Right lobe of liver (tissue), 6 donors: Measurements from ENCODE around the gene HOXA11. TPM values are rescaled to one million over a fixed set of nuclear protein-coding genes. Genes with fewer than 3 reads are reported as not detected.

ENCODE experiments used
- ATAC-seq, 4 donors: fragments of 200-7000 bp; cut with Tn5 transposase; one replicate each; pipeline ENCODE4 v1.9.1; 2020; ENCODE audit warnings: mild to moderate bottlenecking in 4 of 4, moderate library complexity in 4 of 4
- DNase-seq, 3 donors: peaks; one replicate each; pipeline ENCODE4 v3.0.0-alpha.2; 2020
- H3K27ac ChIP-seq, 3 donors: fragments of 200-600 bp; one replicate each; pipeline ENCODE4 v1.8.0; 2022
- H3K27me3 ChIP-seq, 2 donors: fragments of 200-600 bp; one replicate each; pipeline ENCODE4 v1.8.0; 2022
- H3K36me3 ChIP-seq, 4 donors: fragments of 200-600 bp; sonication (generic) in 1 of 4; one replicate each; pipeline versions ENCODE4 v1.5.1 to v1.8.0; 2017 to 2022; ENCODE audit warnings: control low read depth in 1 of 4
- H3K4me1 ChIP-seq, 4 donors: fragments of 200-600 bp; sonication (generic) in 1 of 4; one replicate each; pipeline versions ENCODE4 v1.5.1 to v1.8.0; 2017 to 2022; ENCODE audit warnings: control low read depth in 1 of 4
- H3K4me3 ChIP-seq, 3 donors: fragments of 200-600 bp; one replicate each; pipeline ENCODE4 v1.8.0; 2022
- H3K9me3 ChIP-seq, 4 donors: fragments of 200-600 bp; sonication (generic) in 1 of 4; one replicate each; pipeline versions ENCODE4 v1.5.1 to v1.8.0; 2017 to 2022; ENCODE audit warnings: control low read depth in 1 of 4
- CTCF ChIP-seq, 4 donors: fragments of 200-600 bp in 3 of 4; fragments of 450-650 bp in 1 of 4; IDR thresholded peaks; one replicate each; pipeline versions ENCODE4 v1.5.1 to v1.8.0; 2016 to 2022; ENCODE audit warnings: antibody characterized with exemption in 4 of 4, mild to moderate bottlenecking in 2 of 4
- POLR2A ChIP-seq: fragments of 450-650 bp; IDR thresholded peaks from one replicate; pipeline ENCODE4 v1.6.1; 2017; ENCODE audit warnings: antibody characterized with exemption, mild to moderate bottlenecking
- WGBS: methylation state at CpG from one replicate; pipeline ENCODE4 v1.1.6; 2018; ENCODE audit warnings: low coverage, low lambda C conversion rate; ENCODE audit not compliant: insufficient coverage; ENCODE audit errors: missing lambda C conversion rate; 5-methylcytosine and 5-hydroxymethylcytosine counted together
- intact Hi-C, 2 donors: fragments of 100-400 bp; cut with DNase I; formaldehyde crosslinking; loops; one replicate each; pipeline versions ENCODE4 v1.11.2 to v1.14.1; 2022
- total RNA-seq, 6 experiments: library from RNA; depleted of rRNA in 2 of 6; stranded (reverse); fragments of >200 nt in 2 of 6; fragmentation: NEBNext Ultra II Directional in 3 of 6; extraction: Animal tissue kit (Norgen Biotek cat#: 25700) in 3 of 6; gene quantifications; one replicate each; pipeline versions ENCODE4 v1.1.0 to v1.2.4, GENCODE V29; 2016 to 2023
- donor health status: DM: no; HTN: yes; CAD: no.
- donor health status: DM: no; HTN: no; CAD: no.
- donor health status: DM: no; HTN: no; CAD: no.
- donor health status: DM: no; HTN: yes; CAD: no.
- donor health status: DM: no; HTN: yes; CAD: no.

The HOXA11 gene
- total RNA-seq, 6 experiments from 2014 or later = not detected

- no peaks in the 10 kb centered on the region for H3K36me3 ChIP-seq
- no peak for ATAC-seq
- peaks cover 5 to 64% of the 10 kb centered on the region in 2 donors for H3K27me3 ChIP-seq
- DNase-seq = peak in 1 of 3 donors; percentile 53
- no peak for TF ChIP-seq POLR2A
- intact Hi-C loops = no loop called here
- H3K27ac ChIP-seq = no peak overlapping the region
- no peak overlapping the region for H3K4me3 ChIP-seq
- H3K4me1 ChIP-seq = no peaks in the 10 kb centered on the region
- no peaks in the 10 kb centered on the region for H3K9me3 ChIP-seq
- WGBS = 28% methylated on average over 21 of the region's 53 CpGs
Measured at GRCh38 chr7:27139334-27140125, 45.5 kb downstream of the HOXA11 start.

- H3K9me3 ChIP-seq = no peaks in the 10 kb centered on the region
- H3K4me3 ChIP-seq = no peak overlapping the region
- no peak for ATAC-seq
- no peaks in the 10 kb centered on the region for H3K4me1 ChIP-seq
- no peak overlapping the region for H3K27ac ChIP-seq
- no peak for DNase-seq
- 36% methylated on average over 11 of the region's 11 CpGs for WGBS
- no peaks in the 10 kb centered on the region for H3K36me3 ChIP-seq
- TF ChIP-seq CTCF (IDR thresholded peaks at IDR 0.05) (no peak), POLR2A (no peak)
- H3K27me3 ChIP-seq = peaks cover 5 to 58% of the 10 kb centered on the region in 2 donors
- intact Hi-C loops = no loop called here
Measured at GRCh38 chr7:27138985-27139333, 46.1 kb downstream of the HOXA11 start.

- H3K4me1 ChIP-seq = no peaks in the 10 kb centered on the region
- no peak overlapping the region for H3K4me3 ChIP-seq
- TF ChIP-seq POLR2A (no peak), CTCF (IDR thresholded peaks at IDR 0.05) (no peak)
- no peak for ATAC-seq
- peaks cover 5 to 54% of the 10 kb centered on the region in 2 donors for H3K27me3 ChIP-seq
- no peak overlapping the region for H3K27ac ChIP-seq
- intact Hi-C loops = no loop called here
- H3K36me3 ChIP-seq = no peaks in the 10 kb centered on the region
- no peak for DNase-seq
- WGBS = 62% methylated on average over 1 of the region's 1 CpG
- no peaks in the 10 kb centered on the region for H3K9me3 ChIP-seq
Measured at GRCh38 chr7:27138472-27138871, 46.6 kb downstream of the HOXA11 start.

DNA sequence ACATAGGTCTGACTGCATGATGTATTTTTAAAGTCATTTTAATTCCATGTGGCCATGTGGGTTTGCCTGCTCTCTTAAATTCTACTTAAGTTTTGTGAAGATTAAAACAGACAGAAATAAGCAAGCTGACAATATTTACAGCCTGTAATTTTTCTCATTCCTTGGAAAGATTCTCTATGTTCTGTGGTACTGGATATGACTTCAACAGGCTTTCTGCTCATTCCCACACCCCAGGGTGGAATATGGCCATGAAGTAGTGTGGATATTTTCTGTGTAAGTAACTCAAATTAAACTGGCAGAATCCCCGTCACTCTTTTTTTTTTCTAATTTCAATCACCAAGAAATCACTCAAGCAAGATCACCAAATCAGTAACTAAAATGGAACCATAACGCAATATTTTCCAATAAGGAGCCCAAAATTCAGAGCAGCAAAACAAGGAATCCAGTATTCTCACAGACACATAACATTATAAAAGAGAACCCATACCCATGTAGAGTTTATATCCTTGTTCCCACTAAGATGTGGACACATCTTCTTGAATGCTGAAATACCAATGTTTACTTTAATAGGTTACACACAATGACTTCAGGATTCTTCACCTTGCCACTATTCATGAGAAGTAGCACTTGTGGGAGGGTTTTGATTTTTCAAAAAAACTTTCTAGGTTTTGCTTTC lies 47.3 kb downstream of the HOXA11 start:
- H3K27ac ChIP-seq = no peak overlapping the region
- H3K9me3 ChIP-seq = no peaks in the 10 kb centered on the region
- H3K27me3 ChIP-seq = peaks cover 5 to 47% of the 10 kb centered on the region in 2 donors
- ATAC-seq (no peak), DNase-seq (no peak)
- 59% methylated on average over 2 of the region's 2 CpGs for WGBS
- H3K36me3 ChIP-seq = no peaks in the 10 kb centered on the region
- intact Hi-C loops = no loop called here
- H3K4me1 ChIP-seq = no peaks in the 10 kb centered on the region
- no peak overlapping the region for H3K4me3 ChIP-seq
- no peak for TF ChIP-seq CTCF (IDR thresholded peaks at IDR 0.05)

DNA sequence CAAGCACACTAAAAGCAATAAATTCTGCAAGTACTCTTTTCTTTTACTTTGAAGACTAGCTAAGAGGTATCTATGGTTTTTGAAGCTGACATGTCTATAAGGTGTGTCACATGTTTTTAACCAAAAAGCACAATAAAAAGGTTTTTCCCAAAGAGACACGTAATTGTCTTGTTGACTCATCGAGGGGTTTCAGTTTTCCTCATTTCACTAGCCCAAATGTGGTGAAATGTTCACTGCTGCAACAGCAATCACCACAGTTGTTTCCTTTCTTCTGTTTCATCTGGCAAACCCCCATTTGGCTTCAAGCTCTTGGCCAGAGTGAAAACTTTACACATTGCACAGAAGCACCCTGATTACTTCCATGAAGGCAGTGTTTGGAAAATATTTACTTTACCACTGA lies 50.6 kb downstream of the HOXA11 start:
- Histone ChIP-seq H3K27ac (no peak overlapping the region), H3K9me3 (no peaks in the 10 kb centered on the region), H3K27me3 (peaks cover 3 to 34% of the 10 kb centered on the region in 2 donors), H3K4me3 (no peak overlapping the region), H3K4me1 (no peaks in the 10 kb centered on the region), H3K36me3 (no peaks in the 10 kb centered on the region)
- 20% methylated on average over 2 of the region's 2 CpGs for whole genome bisulfite sequencing
- DNase-seq = no peak
- intact Hi-C loops = no loop called here
- ATAC-seq = no peak
- TF ChIP-seq CTCF (IDR thresholded peaks at IDR 0.05) (no peak), POLR2A (no peak)
